ENCODE data around the gene RPL15.

- TF ChIP-seq CTCF (conservative IDR thresholded peaks at IDR 0.05; ENCODE audit: low read length) = no peak
- TF ChIP-seq EZH2phosphoT487 (IDR thresholded peaks at IDR 0.05; ENCODE audit: borderline replicate concordance, low read depth, low read length) = no peak
These were observed 27.3 kb downstream of the RPL15 start for GRCh38 chr3:23944007-23944783.

All from OCI-LY7 (cell line).